T-cell (primary cell): Measurements from ENCODE around the gene PLA2G7. TPM values are rescaled to one million over a fixed set of nuclear protein-coding genes. Genes with fewer than 3 reads are reported as not detected.

Source experiments
- ATAC-seq, 4 experiments: fragments of 200-7000 bp in 3 of 4; fragments of 150-1000 bp in 1 of 4; cut with Tn5 transposase; replicated peaks in 1 of 4; 1 replicate in 3 of 4; 2 replicates in 1 of 4; pipeline ENCODE4 v1.10.0; 2021; ENCODE audit warnings: moderate library complexity in 3 of 4, mild to moderate bottlenecking in 2 of 4, moderate number of reproducible peaks in 1 of 4
- CTCF ChIA-PET, 2 donors: fragments of 300-600 bp; sonication (Branson Sonifier 250); formaldehyde crosslinking; loops; one replicate each; lab custom pipeline; 2022; ENCODE audit warnings: antibody characterized with exemption in 2 of 2; lab: Charles Lee
- POLR2A ChIA-PET, 2 donors: fragments of 300-600 bp; sonication (Branson Sonifier 250); formaldehyde crosslinking; loops; one replicate each; lab custom pipeline; 2022; ENCODE audit warnings: antibody characterized with exemption in 2 of 2; lab: Charles Lee
- DNase-seq, 35 experiments: peaks; one replicate each; pipeline versions ENCODE4 v3.0.0 to v3.0.0-alpha.2; 2013 to 2023
- H3K27ac ChIP-seq: one replicate; pipeline ENCODE4 v1.5.1; 2013; ENCODE audit warnings: low read length
- H3K27me3 ChIP-seq, 2 experiments: replicated peaks in 1 of 2; 1 replicate in 1 of 2; 2 replicates in 1 of 2; pipeline versions ENCODE4 v1.6.1 to v1.7.0; 2013; ENCODE audit warnings: low read length in 1 of 2, mixed read lengths in 1 of 2; ENCODE audit not compliant: control insufficient read depth in 2 of 2, insufficient read depth in 2 of 2; ENCODE audit errors: extremely low read depth in 1 of 2
- H3K36me3 ChIP-seq, 2 donors: 1 replicate in 1 of 2; 2 replicates in 1 of 2; pipeline versions ENCODE4 v1.6.1 to v1.7.0; 2013; ENCODE audit warnings: low read length in 1 of 2; ENCODE audit not compliant: control insufficient read depth in 2 of 2, insufficient read depth in 1 of 2; ENCODE audit errors: extremely low read depth in 1 of 2
- H3K4me1 ChIP-seq, 2 experiments: 1 replicate in 1 of 2; 2 replicates in 1 of 2; pipeline versions ENCODE4 v1.6.1 to v1.7.0; 2013; ENCODE audit warnings: low read length in 2 of 2, mixed read lengths in 1 of 2; ENCODE audit not compliant: insufficient read depth in 2 of 2, control insufficient read depth in 1 of 2; ENCODE audit errors: extremely low read depth in 1 of 2
- H3K4me3 ChIP-seq, 2 donors: 1 replicate in 1 of 2; 2 replicates in 1 of 2; pipeline versions ENCODE4 v1.5.1 to v1.7.0; 2013; ENCODE audit warnings: mild to moderate bottlenecking in 2 of 2, low read length in 1 of 2, moderate library complexity in 1 of 2; ENCODE audit not compliant: control insufficient read depth in 1 of 2; ENCODE audit errors: extremely low read depth in 1 of 2
- H3K9me3 ChIP-seq: 2 replicates; pipeline ENCODE4 v1.7.0; 2013
- H3K27ac Mint-ChIP-seq, 2 donors: one replicate each; pipeline ENCODE4 v1.8.0; 2020 to 2021; ENCODE audit warnings: mild to moderate bottlenecking in 2 of 2, mixed read lengths in 2 of 2
- H3K27me3 Mint-ChIP-seq, 2 donors: one replicate each; pipeline ENCODE4 v1.8.0; 2021 to 2022; ENCODE audit warnings: mixed read lengths in 2 of 2
- H3K36me3 Mint-ChIP-seq: one replicate; pipeline ENCODE4 v1.8.0; 2021; ENCODE audit warnings: mixed read lengths
- H3K4me1 Mint-ChIP-seq, 3 donors: one replicate each; pipeline ENCODE4 v1.8.0; 2020 to 2022; ENCODE audit warnings: mixed read lengths in 3 of 3, mild to moderate bottlenecking in 1 of 3
- H3K4me3 Mint-ChIP-seq, 3 donors: one replicate each; pipeline ENCODE4 v1.8.0; 2020 to 2022; ENCODE audit warnings: mild to moderate bottlenecking in 3 of 3, mixed read lengths in 3 of 3, moderate library complexity in 3 of 3
- H3K9me3 Mint-ChIP-seq, 3 donors: one replicate each; pipeline ENCODE4 v1.8.0; 2020 to 2022; ENCODE audit warnings: mixed read lengths in 3 of 3
- WGBS: methylation state at CpG from one replicate; pipeline ENCODE4 v1.1.5; 2013; ENCODE audit warnings: missing lambda C conversion rate; ENCODE audit not compliant: insufficient coverage; 5-methylcytosine and 5-hydroxymethylcytosine counted together
- total RNA-seq, 35 experiments: library from RNA in 6 of 35; stranded (reverse) in 6 of 35; fragments of 120-200 nt in 1 of 35; gene quantifications; one replicate each; pipeline versions ENCODE4 v1.2.1 to v1.2.4 and lab custom pipeline; 2013 to 2026

Gene PLA2G7
- under 1 TPM in 1 of 5 donors, not detected in 4; 0.30 TPM for total RNA-seq
- total RNA-seq (2013) = 0.07 TPM
- total RNA-seq (lab: John Stamatoyannopoulos, UW) = 0 to 158 (median 0.06) reads per million in 29 experiments

GRCh38 chr6:46734867-46735719, at the start of gene PLA2G7:
TSS of gene PLA2G7 (minus strand) at chr6:46735375. CDS start at chr6:46722891, 12,484 bp downstream.
- Mint-ChIP-seq H3K9me3 (no peaks in the 10 kb centered on the region), H3K4me1 (peaks cover 0 to 8% (median 8%) of the 10 kb centered on the region in 3 donors), H3K4me3 (peak within 1 kb of the TSS in 2 of 3 donors; percentile 27 to 35), H3K27ac (no peak within 1 kb of the TSS), H3K27me3 (peaks cover 50 to 56% of the 10 kb centered on the region in 2 donors), H3K36me3 (no peaks in the 10 kb centered on the region)
- peak in 1 of 35 experiments; percentile 0 for DNase-seq
- ChIA-PET CTCF (no interaction called here), POLR2A (interaction anchor here in 1 of 2 donors (0.8 kb wide), 1 partner anchor 13 kb away, joined by 6 read pairs; no protein-coding TSS in a partner anchor)
- H3K36me3 ChIP-seq = no peaks in the 10 kb centered on the region
- 7% methylated on average over 62 of the region's 73 CpGs for WGBS
- peak in 2 of 4 experiments; percentile 27 to 31 for ATAC-seq
- no peak within 1 kb of the TSS for H3K4me3 ChIP-seq
- no peak within 1 kb of the TSS for H3K27ac ChIP-seq
- H3K9me3 ChIP-seq = no peaks in the 10 kb centered on the region
- peaks cover 16 to 28% of the 10 kb centered on the region in 2 experiments for H3K27me3 ChIP-seq
- H3K4me1 ChIP-seq = no peaks in the 10 kb centered on the region

- H3K4me1 Mint-ChIP-seq = no peaks in the 10 kb centered on the region
- DNase-seq (no peak), ATAC-seq (no peak)
- no peak overlapping the region for H3K4me3 Mint-ChIP-seq
- Histone ChIP-seq H3K9me3 (no peaks in the 10 kb centered on the region), H3K4me1 (no peaks in the 10 kb centered on the region), H3K36me3 (no peaks in the 10 kb centered on the region), H3K4me3 (no peak overlapping the region), H3K27me3 (no peaks in the 10 kb centered on the region), H3K27ac (no peak overlapping the region)
- ChIA-PET CTCF (no interaction called here), POLR2A (no interaction called here)
- no CpG with 5 or more reads among the region's 1 CpG for WGBS
- H3K9me3 Mint-ChIP-seq = no peaks in the 10 kb centered on the region
- H3K27ac Mint-ChIP-seq = no peak overlapping the region
- H3K27me3 Mint-ChIP-seq = peaks cover 0 to 15% of the 10 kb centered on the region in 2 donors
- H3K36me3 Mint-ChIP-seq = no peaks in the 10 kb centered on the region
These were observed 49.4 kb upstream of the PLA2G7 start for GRCh38 chr6:46784535-46784934.

- WGBS = 100% methylated on average over 1 of the region's 6 CpGs
- no peaks in the 10 kb centered on the region for H3K9me3 Mint-ChIP-seq
- ChIA-PET CTCF (no interaction called here), POLR2A (no interaction called here)
- Histone ChIP-seq H3K27me3 (no peaks in the 10 kb centered on the region), H3K4me3 (no peak overlapping the region), H3K4me1 (no peaks in the 10 kb centered on the region), H3K36me3 (no peaks in the 10 kb centered on the region), H3K27ac (no peak overlapping the region), H3K9me3 (no peaks in the 10 kb centered on the region)
- peaks cover 0 to 9% of the 10 kb centered on the region in 2 donors for H3K27me3 Mint-ChIP-seq
- peak in 2 of 35 experiments; percentile 11 to 12 for DNase-seq
- no peak overlapping the region for H3K27ac Mint-ChIP-seq
- H3K36me3 Mint-ChIP-seq = no peaks in the 10 kb centered on the region
- H3K4me3 Mint-ChIP-seq = no peak overlapping the region
- H3K4me1 Mint-ChIP-seq = no peaks in the 10 kb centered on the region
- ATAC-seq = no peak
These were observed 46.6 kb upstream of the PLA2G7 start for GRCh38 chr6:46781478-46782378.

- no peak overlapping the region for H3K27ac ChIP-seq
- H3K36me3 Mint-ChIP-seq = no peaks in the 10 kb centered on the region
- POLR2A ChIA-PET = no interaction called here
These were observed 42.5 kb upstream of the PLA2G7 start for GRCh38 chr6:46777476-46778346.

GRCh38 chr6:46776070-46776712, 41.0 kb upstream of the PLA2G7 start:
- CTCF ChIA-PET = no interaction called here

More at GRCh38 chr6:46777476-46778346, 42.5 kb upstream of the PLA2G7 start:
- Mint-ChIP-seq H3K9me3 (no peaks in the 10 kb centered on the region), H3K4me3 (no peak overlapping the region), H3K27ac (no peak overlapping the region), H3K4me1 (no peaks in the 10 kb centered on the region), H3K27me3 (peaks cover 0 to 10% of the 10 kb centered on the region in 2 donors)
- ATAC-seq = no peak
- no peak overlapping the region for H3K4me3 ChIP-seq
- no peak for DNase-seq
- no peaks in the 10 kb centered on the region for H3K27me3 ChIP-seq
- CTCF ChIA-PET = no interaction called here
- no peaks in the 10 kb centered on the region for H3K36me3 ChIP-seq
- H3K9me3 ChIP-seq = no peaks in the 10 kb centered on the region
- 79% methylated on average over 9 of the region's 12 CpGs for WGBS
- no peaks in the 10 kb centered on the region for H3K4me1 ChIP-seq

More at GRCh38 chr6:46776070-46776712, 41.0 kb upstream of the PLA2G7 start:
- no peak for ATAC-seq
- no CpG with 5 or more reads among the region's 5 CpGs for WGBS
- POLR2A ChIA-PET = interaction anchor here in 1 of 2 donors (0.6 kb wide), 1 partner anchor 125 kb away, joined by 3 read pairs; no protein-coding TSS in a partner anchor
- no peaks in the 10 kb centered on the region for H3K4me1 ChIP-seq
- no peaks in the 10 kb centered on the region for H3K36me3 ChIP-seq
- Mint-ChIP-seq H3K27me3 (peaks cover under 1 to 15% of the 10 kb centered on the region in 2 donors), H3K27ac (no peak overlapping the region), H3K4me3 (no peak overlapping the region), H3K9me3 (no peaks in the 10 kb centered on the region), H3K36me3 (no peaks in the 10 kb centered on the region), H3K4me1 (no peaks in the 10 kb centered on the region)
- H3K27ac ChIP-seq = no peak overlapping the region
- no peaks in the 10 kb centered on the region for H3K9me3 ChIP-seq
- no peaks in the 10 kb centered on the region for H3K27me3 ChIP-seq
- DNase-seq = no peak
- no peak overlapping the region for H3K4me3 ChIP-seq
